Endothelial cell (in vitro differentiated cells): ENCODE measurements around the gene LIN7A. TPM values are rescaled to one million over a fixed set of nuclear protein-coding genes. Genes with fewer than 3 reads are reported as not detected.

Experiments
- DNase-seq: peaks from one replicate; pipeline ENCODE4 v3.0.0; 2021; ENCODE audit warnings: low spot score
- H3K27ac Mint-ChIP-seq: one replicate; pipeline ENCODE4 v1.8.0; 2021; ENCODE audit warnings: mixed read lengths, inconsistent platforms; ENCODE audit not compliant: unreplicated experiment
- H3K27me3 Mint-ChIP-seq: one replicate; pipeline ENCODE4 v1.8.0; 2021; ENCODE audit warnings: mild to moderate bottlenecking, moderate library complexity, mixed read lengths, inconsistent platforms; ENCODE audit not compliant: unreplicated experiment
- H3K36me3 Mint-ChIP-seq: one replicate; pipeline ENCODE4 v1.8.0; 2021; ENCODE audit warnings: mild to moderate bottlenecking, low read depth, mixed read lengths, inconsistent platforms; ENCODE audit not compliant: unreplicated experiment
- H3K4me1 Mint-ChIP-seq: one replicate; pipeline ENCODE4 v1.8.0; 2021; ENCODE audit warnings: mild to moderate bottlenecking, mixed read lengths, inconsistent platforms; ENCODE audit not compliant: unreplicated experiment
- H3K4me3 Mint-ChIP-seq: one replicate; pipeline ENCODE4 v1.8.0; 2021; ENCODE audit warnings: mild to moderate bottlenecking, mixed read lengths, inconsistent platforms; ENCODE audit not compliant: unreplicated experiment
- H3K9me3 Mint-ChIP-seq: one replicate; pipeline ENCODE4 v1.8.0; 2021; ENCODE audit warnings: mixed read lengths, inconsistent platforms; ENCODE audit not compliant: unreplicated experiment
- CTCF ChIP-seq: fragments of 200-600 bp; sonication (generic); IDR thresholded peaks from one replicate; pipeline ENCODE4 v1.5.0; 2021; ENCODE audit warnings: antibody characterized with exemption; ENCODE audit not compliant: unreplicated experiment
- total RNA-seq: library from RNA; stranded (reverse); fragmentation: NEBNext Ultra II Directional; extraction: Animal tissue kit (Norgen Biotek cat#: 25700); gene quantifications from one replicate; pipeline ENCODE4 v1.2.1, GENCODE V29; 2021; ENCODE audit not compliant: unreplicated experiment

LIN7A gene
- total RNA-seq, 1 donor from 2014 or later, result 34.0 TPM

DNA sequence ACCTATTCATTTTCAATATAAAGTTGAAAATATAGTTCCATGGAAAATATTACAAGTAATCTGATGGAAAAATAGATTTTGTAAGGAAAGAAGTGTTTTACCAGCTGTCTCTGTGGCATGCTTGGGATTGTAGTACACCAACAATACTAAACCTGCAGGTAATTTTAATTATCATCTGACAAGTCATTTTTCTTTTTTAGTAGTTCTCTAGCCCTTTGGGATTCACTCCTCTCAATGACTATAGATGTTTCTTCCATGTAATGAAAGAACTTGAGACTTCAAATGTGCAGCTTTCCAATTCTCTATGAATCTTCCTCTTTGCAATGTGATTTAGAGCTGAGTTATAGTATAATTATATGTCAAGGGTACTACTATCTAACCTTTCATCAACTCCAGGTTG lies 14.7 kb upstream of the LIN7A start:
- Mint-ChIP-seq H3K36me3 (no peaks in the 10 kb centered on the region), H3K27ac (no peak overlapping the region), H3K9me3 (no peaks in the 10 kb centered on the region), H3K27me3 (peaks cover 4% of the 10 kb centered on the region), H3K4me3 (no peak overlapping the region), H3K4me1 (no peaks in the 10 kb centered on the region)
- TF ChIP-seq CTCF, result no peak
- DNase-seq, result no peak

DNA sequence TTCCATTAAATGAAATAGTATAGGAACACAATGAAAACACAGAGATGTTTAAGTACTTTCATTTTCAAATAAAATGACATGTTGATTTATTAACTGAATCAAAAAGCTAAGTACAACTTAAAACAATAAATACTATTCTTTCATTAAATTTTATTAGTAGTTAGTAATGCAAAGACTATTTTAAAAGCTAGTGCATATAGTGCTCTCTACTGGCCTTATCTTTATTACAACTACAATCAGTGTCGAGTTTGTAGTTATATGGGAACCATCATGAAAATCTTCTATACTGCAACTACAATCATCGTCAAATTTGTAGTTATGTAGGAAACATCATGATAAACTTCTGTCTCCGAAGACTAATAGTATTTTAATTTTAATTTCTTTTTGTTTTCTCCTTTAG lies 8.9 kb upstream of the LIN7A start:
- Mint-ChIP-seq H3K4me3 (no peak overlapping the region), H3K9me3 (no peaks in the 10 kb centered on the region), H3K36me3 (no peaks in the 10 kb centered on the region), H3K27ac (no peak overlapping the region), H3K27me3 (no peaks in the 10 kb centered on the region), H3K4me1 (peaks cover 5% of the 10 kb centered on the region)
- no peak for DNase-seq
- no peak for TF ChIP-seq CTCF

- Mint-ChIP-seq H3K27ac (no peak overlapping the region), H3K27me3 (peaks cover 3% of the 10 kb centered on the region), H3K4me1 (peaks cover 13% of the 10 kb centered on the region), H3K9me3 (no peaks in the 10 kb centered on the region), H3K4me3 (no peak overlapping the region), H3K36me3 (no peaks in the 10 kb centered on the region)
- no peak for TF ChIP-seq CTCF
- DNase-seq, result no peak
Measured at GRCh38 chr12:80943338-80943737, 5.6 kb upstream of the LIN7A start.

- Mint-ChIP-seq H3K4me1 (peaks cover 17% of the 10 kb centered on the region), H3K27me3 (peaks cover 3% of the 10 kb centered on the region), H3K4me3 (no peak overlapping the region), H3K27ac (no peak overlapping the region), H3K36me3 (no peaks in the 10 kb centered on the region), H3K9me3 (no peaks in the 10 kb centered on the region)
- no peak for DNase-seq
- TF ChIP-seq CTCF, result no peak
Measured at GRCh38 chr12:80941916-80942315, 4.2 kb upstream of the LIN7A start.

DNA sequence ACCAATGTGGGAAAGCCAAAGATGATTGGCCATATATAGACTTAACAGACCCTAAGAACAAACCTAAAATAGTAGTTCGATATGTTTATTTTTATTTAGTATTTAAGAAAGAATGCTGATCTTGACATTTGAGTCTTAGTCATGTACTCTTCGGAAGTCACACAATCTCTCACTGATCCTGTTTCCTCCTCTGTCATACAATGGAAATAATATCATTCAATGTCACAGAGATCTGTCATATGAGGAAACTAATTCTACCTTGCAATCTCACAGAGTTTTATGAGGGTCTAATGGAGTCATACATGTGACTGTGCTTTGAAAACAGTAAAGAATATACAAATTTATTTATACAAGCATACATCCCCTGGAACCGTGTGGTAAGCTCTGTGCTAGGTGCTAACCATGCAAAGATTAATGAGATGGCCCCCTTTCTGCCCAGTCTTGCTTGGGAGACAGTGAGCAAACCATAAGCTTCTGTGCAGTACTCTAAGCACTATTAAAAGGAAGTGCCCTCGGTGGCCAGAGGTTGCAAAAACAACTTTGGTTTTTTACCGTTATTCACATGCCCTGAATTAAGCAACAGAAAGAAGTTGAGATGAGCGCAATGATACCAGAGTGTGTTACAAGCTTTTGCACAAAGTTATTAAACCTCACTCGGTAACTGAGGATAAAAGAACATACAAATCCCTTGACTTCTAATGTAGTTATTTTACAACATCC lies 1.7 kb upstream of the LIN7A start:
- no peaks in the 10 kb centered on the region for H3K36me3 Mint-ChIP-seq
- H3K4me3 Mint-ChIP-seq, result no peak overlapping the region

More for the DNA sequence above, 1.7 kb upstream of the LIN7A start:
- no peaks in the 10 kb centered on the region for H3K9me3 Mint-ChIP-seq
- H3K27me3 Mint-ChIP-seq, result peaks cover 3% of the 10 kb centered on the region
- peaks cover 14% of the 10 kb centered on the region for H3K4me1 Mint-ChIP-seq
- H3K27ac Mint-ChIP-seq, result no peak overlapping the region
- no peak for TF ChIP-seq CTCF
- no peak for DNase-seq
